HepG2 (cell line): ENCODE measurements around the gene HSD17B2. TPM values are rescaled to one million over a fixed set of nuclear protein-coding genes. Genes with fewer than 3 reads are reported as not detected.

Experiments
- ARID2 ChIP-seq: sonication (generic); formaldehyde crosslinking; IDR thresholded peaks from 2 replicates; pipeline ENCODE4 v1.8.1; 2022; ENCODE audit warnings: mild to moderate bottlenecking, missing genetic modification reagents, borderline replicate concordance
- ARNT ChIP-seq: fragments of 450-650 bp; IDR thresholded peaks from 2 replicates; pipeline ENCODE4 v1.6.1; 2017
- CCDC6 ChIP-seq: sonication (generic); formaldehyde crosslinking; IDR thresholded peaks from 2 replicates; pipeline ENCODE4 v1.8.1; 2022; ENCODE audit warnings: mild to moderate bottlenecking, missing genetic modification reagents, moderate library complexity
- GATA4 ChIP-seq: sonication (generic); IDR thresholded peaks from 2 replicates; pipeline ENCODE4 v1.6.1; 2016; ENCODE audit warnings: antibody characterized with exemption, low read depth, borderline replicate concordance
- MBD4 ChIP-seq: IDR thresholded peaks from 2 replicates; pipeline ENCODE4 v1.6.1; 2012; ENCODE audit warnings: low read length, inconsistent platforms, borderline replicate concordance
- RXRB ChIP-seq: IDR thresholded peaks from 2 replicates; pipeline ENCODE4 v1.6.1; 2016; ENCODE audit warnings: borderline replicate concordance, missing genetic modification reagents, missing compliant biosample characterization
- SMARCE1 ChIP-seq: fragments of 450-650 bp; IDR thresholded peaks from 2 replicates; pipeline ENCODE4 v1.6.1; 2017; ENCODE audit warnings: borderline replicate concordance
- TBP ChIP-seq: sonication (generic); formaldehyde crosslinking; IDR thresholded peaks from 2 replicates; pipeline ENCODE4 v1.5.0; 2020; ENCODE audit warnings: missing genetic modification reagents
- XBP1 ChIP-seq: sonication (generic); formaldehyde crosslinking; IDR thresholded peaks from 2 replicates; pipeline ENCODE4 v1.5.0; 2020; ENCODE audit warnings: missing genetic modification reagents
- ZKSCAN8 ChIP-seq: IDR thresholded peaks from 2 replicates; pipeline ENCODE4 v1.6.1; 2016; ENCODE audit warnings: borderline replicate concordance, missing genetic modification reagents, missing compliant biosample characterization
- ZNF207 ChIP-seq: fragments of 450-650 bp; IDR thresholded peaks from 2 replicates; pipeline ENCODE4 v1.6.1; 2016; ENCODE audit warnings: antibody characterized with exemption, borderline replicate concordance
- ZNF256 ChIP-seq: sonication (generic); formaldehyde crosslinking; conservative IDR thresholded peaks from 2 replicates; pipeline ENCODE4 v1.4.0; 2020; ENCODE audit warnings: missing genetic modification reagents
- ZNF317 ChIP-seq: sonication (generic); formaldehyde crosslinking; IDR thresholded peaks from 2 replicates; pipeline ENCODE4 v1.5.0; 2020; ENCODE audit warnings: mild to moderate bottlenecking, missing genetic modification reagents
- ZNF496 ChIP-seq: sonication (generic); formaldehyde crosslinking; IDR thresholded peaks from 2 replicates; pipeline ENCODE4 v1.8.1; 2023; ENCODE audit warnings: mild to moderate bottlenecking, moderate library complexity, missing genetic modification reagents; ENCODE audit not compliant: insufficient replicate concordance
- ZNF674 ChIP-seq: sonication (generic); formaldehyde crosslinking; IDR thresholded peaks from 2 replicates; pipeline ENCODE4 v1.5.0; 2020; ENCODE audit warnings: low read depth, mild to moderate bottlenecking, missing genetic modification reagents
- ZNF83 ChIP-seq: sonication (generic); formaldehyde crosslinking; IDR thresholded peaks from 2 replicates; pipeline ENCODE4 v1.4.0; 2020; ENCODE audit warnings: missing genetic modification reagents, mild to moderate bottlenecking, borderline replicate concordance
- ZNF878 ChIP-seq: sonication (generic); formaldehyde crosslinking; IDR thresholded peaks from 2 replicates; pipeline ENCODE4 v1.8.1; 2023; ENCODE audit warnings: mild to moderate bottlenecking, missing genetic modification reagents, moderate library complexity
- polyA plus RNA-seq, 8 experiments: library from polyadenylated mRNA; depleted of rRNA in 3 of 8; stranded (reverse) in 7 of 8; unstranded in 1 of 8; fragments of >200 nt; fragmentation: Illumina TruSeq in 4 of 8; extraction: Trizol in 4 of 8; gene quantifications; 2 replicates each; pipeline versions ENCODE4 v1.2.1 to v1.2.3, GENCODE V29; 2011 to 2016; ENCODE audit warnings: low read depth in 4 of 8, missing spikeins in 1 of 8, mixed read lengths in 1 of 8; ENCODE audit not compliant: insufficient read depth in 1 of 8
- total RNA-seq, 5 experiments: library from RNA; depleted of rRNA; stranded (reverse); fragments of >200 nt; fragmentation: Illumina TruSeq; extraction: Trizol; gene quantifications; 2 replicates each; pipeline ENCODE4 v1.2.3, GENCODE V29; 2016; ENCODE audit warnings: low read depth in 1 of 5
- TF ChIP-seq, protein P1 (sequence below): sonication (generic); formaldehyde crosslinking; IDR thresholded peaks from 2 replicates; pipeline ENCODE4 v1.4.0; 2020; ENCODE audit warnings: missing genetic modification reagents
- TF ChIP-seq, protein P2 (sequence below): sonication (generic); formaldehyde crosslinking; IDR thresholded peaks from 2 replicates; pipeline ENCODE4 v1.8.0; 2022; ENCODE audit warnings: mild to moderate bottlenecking, missing genetic modification reagents, moderate library complexity
- TF ChIP-seq, protein P3 (sequence below): sonication (generic); formaldehyde crosslinking; IDR thresholded peaks from 2 replicates; pipeline ENCODE4 v1.5.0; 2020; ENCODE audit warnings: mild to moderate bottlenecking, missing genetic modification reagents
- TF ChIP-seq, protein P4 (sequence below): sonication (generic); formaldehyde crosslinking; IDR thresholded peaks from 2 replicates; pipeline ENCODE4 v1.4.0; 2020; ENCODE audit warnings: missing genetic modification reagents, borderline replicate concordance

The HSD17B2 gene
- total and polyA plus RNA-seq, 2 of the 13 experiments (the other 11 are each of a cell fraction or from before 2014, with no cell fraction given), result 26.3 to 69.3 TPM

DNA sequence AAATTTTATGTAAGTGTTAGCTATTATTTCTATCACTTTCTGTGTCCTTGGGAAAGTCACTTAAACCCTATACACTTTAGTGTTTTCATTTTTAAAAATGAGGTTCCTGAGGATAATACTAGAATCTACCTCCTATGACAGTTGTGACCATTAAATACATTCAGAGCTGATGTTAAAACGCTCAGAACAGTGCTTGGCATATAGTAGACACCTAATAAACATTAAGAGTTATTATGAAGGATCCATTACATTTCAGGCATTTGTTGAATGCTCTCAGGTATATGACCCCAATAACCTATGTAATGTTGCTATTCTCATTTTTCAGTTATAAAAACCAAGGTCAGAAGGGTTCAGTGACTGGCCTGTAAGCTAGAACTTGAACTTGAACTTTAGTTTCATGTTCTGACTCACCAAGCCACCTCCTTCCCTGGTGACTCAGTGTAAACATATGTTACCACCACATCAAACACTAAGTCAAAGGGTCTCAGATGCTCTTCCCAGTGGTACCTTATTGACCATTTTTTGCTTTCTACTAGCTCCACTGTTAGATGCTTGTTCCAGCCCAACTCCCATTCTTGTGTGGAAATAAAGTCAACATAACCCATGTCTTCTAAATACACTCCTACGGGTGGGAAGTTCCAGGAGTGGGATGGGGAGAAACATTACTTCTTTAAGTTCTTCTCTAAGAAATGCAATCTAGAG lies 47.6 kb downstream of the HSD17B2 start (continued):
- no peak for TF ChIP-seq ZNF83
- TF ChIP-seq, protein P1, sequence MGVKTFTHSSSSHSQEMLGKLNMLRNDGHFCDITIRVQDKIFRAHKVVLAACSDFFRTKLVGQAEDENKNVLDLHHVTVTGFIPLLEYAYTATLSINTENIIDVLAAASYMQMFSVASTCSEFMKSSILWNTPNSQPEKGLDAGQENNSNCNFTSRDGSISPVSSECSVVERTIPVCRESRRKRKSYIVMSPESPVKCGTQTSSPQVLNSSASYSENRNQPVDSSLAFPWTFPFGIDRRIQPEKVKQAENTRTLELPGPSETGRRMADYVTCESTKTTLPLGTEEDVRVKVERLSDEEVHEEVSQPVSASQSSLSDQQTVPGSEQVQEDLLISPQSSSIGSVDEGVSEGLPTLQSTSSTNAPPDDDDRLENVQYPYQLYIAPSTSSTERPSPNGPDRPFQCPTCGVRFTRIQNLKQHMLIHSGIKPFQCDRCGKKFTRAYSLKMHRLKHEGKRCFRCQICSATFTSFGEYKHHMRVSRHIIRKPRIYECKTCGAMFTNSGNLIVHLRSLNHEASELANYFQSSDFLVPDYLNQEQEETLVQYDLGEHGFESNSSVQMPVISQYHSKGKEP (CRISPR knock-in tag), result no peak
- no peak for TF ChIP-seq GATA4
- TF ChIP-seq ARNT, result no peak
- TF ChIP-seq, protein P2, sequence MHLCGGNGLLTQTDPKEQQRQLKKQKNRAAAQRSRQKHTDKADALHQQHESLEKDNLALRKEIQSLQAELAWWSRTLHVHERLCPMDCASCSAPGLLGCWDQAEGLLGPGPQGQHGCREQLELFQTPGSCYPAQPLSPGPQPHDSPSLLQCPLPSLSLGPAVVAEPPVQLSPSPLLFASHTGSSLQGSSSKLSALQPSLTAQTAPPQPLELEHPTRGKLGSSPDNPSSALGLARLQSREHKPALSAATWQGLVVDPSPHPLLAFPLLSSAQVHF (CRISPR knock-in tag), result no peak
- 0 out of 2 replicates have a peak, but pooled peaks have one; percentile 27 for TF ChIP-seq TBP (CRISPR knock-in tag)
- TF ChIP-seq SMARCE1, result no peak
- TF ChIP-seq CCDC6 (CRISPR knock-in tag), result 0 out of 2 replicates have a peak, but pooled peaks have one; percentile 62
- no peak for TF ChIP-seq ZNF207
- peak; percentile 94; the same call in 1 of the 2 replicates for TF ChIP-seq ZKSCAN8
- TF ChIP-seq RXRB (CRISPR knock-in tag), result peak; percentile 100
- TF ChIP-seq, protein P3, sequence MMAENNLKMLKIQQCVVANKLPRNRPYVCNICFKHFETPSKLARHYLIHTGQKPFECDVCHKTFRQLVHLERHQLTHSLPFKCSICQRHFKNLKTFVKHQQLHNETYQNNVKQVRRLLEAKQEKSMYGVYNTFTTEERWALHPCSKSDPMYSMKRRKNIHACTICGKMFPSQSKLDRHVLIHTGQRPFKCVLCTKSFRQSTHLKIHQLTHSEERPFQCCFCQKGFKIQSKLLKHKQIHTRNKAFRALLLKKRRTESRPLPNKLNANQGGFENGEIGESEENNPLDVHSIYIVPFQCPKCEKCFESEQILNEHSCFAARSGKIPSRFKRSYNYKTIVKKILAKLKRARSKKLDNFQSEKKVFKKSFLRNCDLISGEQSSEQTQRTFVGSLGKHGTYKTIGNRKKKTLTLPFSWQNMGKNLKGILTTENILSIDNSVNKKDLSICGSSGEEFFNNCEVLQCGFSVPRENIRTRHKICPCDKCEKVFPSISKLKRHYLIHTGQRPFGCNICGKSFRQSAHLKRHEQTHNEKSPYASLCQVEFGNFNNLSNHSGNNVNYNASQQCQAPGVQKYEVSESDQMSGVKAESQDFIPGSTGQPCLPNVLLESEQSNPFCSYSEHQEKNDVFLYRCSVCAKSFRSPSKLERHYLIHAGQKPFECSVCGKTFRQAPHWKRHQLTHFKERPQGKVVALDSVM, result no peak
- no peak for TF ChIP-seq ZNF496
- TF ChIP-seq MBD4, result peak; percentile 95; the same call in 1 of the 2 replicates
- TF ChIP-seq ZNF317, result peak; percentile 86
- TF ChIP-seq ARID2 (CRISPR knock-in tag), result 0 out of 2 replicates have a peak, but pooled peaks have one; percentile 51
- TF ChIP-seq ZNF878 (CRISPR knock-in tag), result peak; percentile 90
- TF ChIP-seq ZNF674 (CRISPR knock-in tag), result no peak
- no peak for TF ChIP-seq ZNF256 (CRISPR knock-in tag)
- TF ChIP-seq, protein P4, sequence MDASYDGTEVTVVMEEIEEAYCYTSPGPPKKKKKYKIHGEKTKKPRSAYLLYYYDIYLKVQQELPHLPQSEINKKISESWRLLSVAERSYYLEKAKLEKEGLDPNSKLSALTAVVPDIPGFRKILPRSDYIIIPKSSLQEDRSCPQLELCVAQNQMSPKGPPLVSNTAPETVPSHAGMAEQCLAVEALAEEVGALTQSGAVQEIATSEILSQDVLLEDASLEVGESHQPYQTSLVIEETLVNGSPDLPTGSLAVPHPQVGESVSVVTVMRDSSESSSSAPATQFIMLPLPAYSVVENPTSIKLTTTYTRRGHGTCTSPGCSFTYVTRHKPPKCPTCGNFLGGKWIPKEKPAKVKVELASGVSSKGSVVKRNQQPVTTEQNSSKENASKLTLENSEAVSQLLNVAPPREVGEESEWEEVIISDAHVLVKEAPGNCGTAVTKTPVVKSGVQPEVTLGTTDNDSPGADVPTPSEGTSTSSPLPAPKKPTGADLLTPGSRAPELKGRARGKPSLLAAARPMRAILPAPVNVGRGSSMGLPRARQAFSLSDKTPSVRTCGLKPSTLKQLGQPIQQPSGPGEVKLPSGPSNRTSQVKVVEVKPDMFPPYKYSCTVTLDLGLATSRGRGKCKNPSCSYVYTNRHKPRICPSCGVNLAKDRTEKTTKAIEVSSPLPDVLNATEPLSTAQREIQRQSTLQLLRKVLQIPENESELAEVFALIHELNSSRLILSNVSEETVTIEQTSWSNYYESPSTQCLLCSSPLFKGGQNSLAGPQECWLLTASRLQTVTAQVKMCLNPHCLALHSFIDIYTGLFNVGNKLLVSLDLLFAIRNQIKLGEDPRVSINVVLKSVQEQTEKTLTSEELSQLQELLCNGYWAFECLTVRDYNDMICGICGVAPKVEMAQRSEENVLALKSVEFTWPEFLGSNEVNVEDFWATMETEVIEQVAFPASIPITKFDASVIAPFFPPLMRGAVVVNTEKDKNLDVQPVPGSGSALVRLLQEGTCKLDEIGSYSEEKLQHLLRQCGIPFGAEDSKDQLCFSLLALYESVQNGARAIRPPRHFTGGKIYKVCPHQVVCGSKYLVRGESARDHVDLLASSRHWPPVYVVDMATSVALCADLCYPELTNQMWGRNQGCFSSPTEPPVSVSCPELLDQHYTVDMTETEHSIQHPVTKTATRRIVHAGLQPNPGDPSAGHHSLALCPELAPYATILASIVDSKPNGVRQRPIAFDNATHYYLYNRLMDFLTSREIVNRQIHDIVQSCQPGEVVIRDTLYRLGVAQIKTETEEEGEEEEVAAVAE, result peak; percentile 75; the same call in 1 of the 2 replicates
- no peak for TF ChIP-seq XBP1
